Hepatocyte (in vitro differentiated cells): ENCODE measurements around the gene MINAR1. TPM values are rescaled to one million over a fixed set of nuclear protein-coding genes. Genes with fewer than 3 reads are reported as not detected.

Experiments
- DNase-seq: peaks from one replicate; pipeline ENCODE4 v3.0.0-alpha.2; 2016; ENCODE audit warnings: low spot score
- H2AFZ ChIP-seq: fragments of 200-600 bp; sonication (generic); 2 replicates; pipeline ENCODE4 v1.6.0; 2016; ENCODE audit warnings: antibody characterized with exemption, mild to moderate bottlenecking
- H3K27ac ChIP-seq: fragments of 200-600 bp; sonication (generic); 2 replicates; pipeline ENCODE4 v1.5.1; 2016; ENCODE audit warnings: mild to moderate bottlenecking
- H3K27me3 ChIP-seq: fragments of 200-600 bp; sonication (generic); 2 replicates; pipeline ENCODE4 v1.6.1; 2016
- H3K36me3 ChIP-seq: fragments of 200-600 bp; sonication (generic); replicated peaks from 2 replicates; pipeline ENCODE4 v1.5.1; 2016; ENCODE audit warnings: low read depth; ENCODE audit not compliant: insufficient read depth
- H3K4me1 ChIP-seq: fragments of 200-600 bp; sonication (generic); 2 replicates; pipeline ENCODE4 v1.5.1; 2016; ENCODE audit warnings: mild to moderate bottlenecking, moderate library complexity; ENCODE audit not compliant: insufficient read depth
- H3K4me2 ChIP-seq: fragments of 200-600 bp; sonication (generic); 2 replicates; pipeline ENCODE4 v1.6.0; 2016
- H3K4me3 ChIP-seq: fragments of 200-600 bp; sonication (generic); 2 replicates; pipeline ENCODE4 v1.5.1; 2016; ENCODE audit warnings: mild to moderate bottlenecking
- H3K79me2 ChIP-seq: fragments of 200-600 bp; sonication (generic); 2 replicates; pipeline ENCODE4 v1.6.0; 2017; ENCODE audit warnings: mild to moderate bottlenecking
- H3K9me2 ChIP-seq: fragments of 200-600 bp; sonication (generic); replicated peaks from 2 replicates; pipeline ENCODE4 v1.6.0; 2017; ENCODE audit warnings: mild to moderate bottlenecking; ENCODE audit not compliant: insufficient read depth
- H3K9me3 ChIP-seq: fragments of 200-600 bp; sonication (generic); 2 replicates; pipeline ENCODE4 v1.5.1; 2016; ENCODE audit warnings: low read depth, mild to moderate bottlenecking
- H4K20me1 ChIP-seq: fragments of 200-600 bp; sonication (generic); 2 replicates; pipeline ENCODE4 v1.6.0; 2016; ENCODE audit warnings: mild to moderate bottlenecking; ENCODE audit not compliant: insufficient read depth, poor library complexity, severe bottlenecking
- EZH2 ChIP-seq: fragments of 200-600 bp; sonication (generic); IDR thresholded peaks from 2 replicates; pipeline ENCODE4 v1.6.1; 2016; ENCODE audit warnings: antibody characterized with exemption, mild to moderate bottlenecking, borderline replicate concordance
- EZH2phosphoT487 ChIP-seq: fragments of 200-600 bp; sonication (generic); IDR thresholded peaks from one replicate; pipeline ENCODE4 v1.6.1; 2018; ENCODE audit warnings: antibody characterized with exemption, mild to moderate bottlenecking, low read depth, moderate library complexity; ENCODE audit not compliant: unreplicated experiment, severe bottlenecking
- WGBS: methylation state at CpG from one replicate; pipeline ENCODE4 v1.1.6; 2016; ENCODE audit warnings: low lambda C conversion rate; ENCODE audit errors: missing lambda C conversion rate; 5-methylcytosine and 5-hydroxymethylcytosine counted together
- polyA plus RNA-seq: library from polyadenylated mRNA; unstranded; fragments of >200 nt; fragmentation: Nextera tagmentation; extraction: Ambion mirVana; gene quantifications from 2 replicates; pipeline ENCODE4 v1.2.1, GENCODE V29; 2016
- total RNA-seq: library from RNA; depleted of rRNA; stranded (reverse); fragments of >200 nt; gene quantifications from 2 replicates; pipeline ENCODE4 v1.2.3, GENCODE V29; 2014
- TF ChIP-seq, protein P1 (sequence below): fragments of 200-600 bp; sonication (generic); IDR thresholded peaks from 2 replicates; pipeline ENCODE4 v1.5.1; 2016; ENCODE audit warnings: antibody characterized with exemption, mild to moderate bottlenecking; ENCODE audit not compliant: poor library complexity

MINAR1 gene
- total and polyA plus RNA-seq, 2 experiments from 2014 or later: 0.10 to 1.3 TPM

DNA sequence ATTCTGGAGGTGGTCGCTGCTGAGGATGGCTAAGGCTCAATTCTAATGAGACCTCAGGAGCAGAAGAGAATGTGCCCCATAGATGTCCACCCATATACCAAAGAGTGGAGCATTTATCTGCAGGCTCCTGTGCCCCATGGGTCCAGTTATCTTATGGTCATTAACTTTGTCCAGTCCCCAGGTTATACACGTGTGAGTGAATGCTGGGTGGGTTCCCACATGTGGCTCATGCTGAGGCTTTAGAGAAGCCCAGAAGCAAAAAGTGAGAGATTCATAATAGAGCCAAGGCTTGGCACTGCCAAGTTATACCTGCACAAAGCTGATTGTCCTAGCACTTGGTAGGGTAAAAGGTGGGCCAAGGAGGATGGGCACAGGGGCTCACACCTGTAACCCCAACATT lies 30.0 kb upstream of the MINAR1 start:
- Histone ChIP-seq H2AFZ (no peak overlapping the region), H3K9me3 (no peaks in the 10 kb centered on the region), H3K4me2 (no peak overlapping the region), H3K4me3 (no peak overlapping the region), H3K9me2 (no peaks in the 10 kb centered on the region), H3K27ac (no peak overlapping the region), H3K79me2 (no peaks in the 10 kb centered on the region), H3K4me1 (no peaks in the 10 kb centered on the region), H3K27me3 (no peaks in the 10 kb centered on the region), H3K36me3 (no peaks in the 10 kb centered on the region), H4K20me1 (no peaks in the 10 kb centered on the region)
- DNase-seq: no peak
- WGBS: 95% methylated on average over 2 of the region's 2 CpGs
- no peak for TF ChIP-seq EZH2phosphoT487
- TF ChIP-seq, protein P1, sequence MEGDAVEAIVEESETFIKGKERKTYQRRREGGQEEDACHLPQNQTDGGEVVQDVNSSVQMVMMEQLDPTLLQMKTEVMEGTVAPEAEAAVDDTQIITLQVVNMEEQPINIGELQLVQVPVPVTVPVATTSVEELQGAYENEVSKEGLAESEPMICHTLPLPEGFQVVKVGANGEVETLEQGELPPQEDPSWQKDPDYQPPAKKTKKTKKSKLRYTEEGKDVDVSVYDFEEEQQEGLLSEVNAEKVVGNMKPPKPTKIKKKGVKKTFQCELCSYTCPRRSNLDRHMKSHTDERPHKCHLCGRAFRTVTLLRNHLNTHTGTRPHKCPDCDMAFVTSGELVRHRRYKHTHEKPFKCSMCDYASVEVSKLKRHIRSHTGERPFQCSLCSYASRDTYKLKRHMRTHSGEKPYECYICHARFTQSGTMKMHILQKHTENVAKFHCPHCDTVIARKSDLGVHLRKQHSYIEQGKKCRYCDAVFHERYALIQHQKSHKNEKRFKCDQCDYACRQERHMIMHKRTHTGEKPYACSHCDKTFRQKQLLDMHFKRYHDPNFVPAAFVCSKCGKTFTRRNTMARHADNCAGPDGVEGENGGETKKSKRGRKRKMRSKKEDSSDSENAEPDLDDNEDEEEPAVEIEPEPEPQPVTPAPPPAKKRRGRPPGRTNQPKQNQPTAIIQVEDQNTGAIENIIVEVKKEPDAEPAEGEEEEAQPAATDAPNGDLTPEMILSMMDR: no peak
- no peak for TF ChIP-seq EZH2

GRCh38 chr15:79403501-79403900 lies 28.6 kb upstream of the MINAR1 start:
- Histone ChIP-seq H3K27me3 (no peaks in the 10 kb centered on the region), H3K79me2 (no peaks in the 10 kb centered on the region), H4K20me1 (no peaks in the 10 kb centered on the region), H3K9me2 (no peaks in the 10 kb centered on the region), H2AFZ (no peak overlapping the region), H3K36me3 (no peaks in the 10 kb centered on the region), H3K27ac (no peak overlapping the region), H3K9me3 (no peaks in the 10 kb centered on the region), H3K4me2 (no peak overlapping the region), H3K4me1 (no peaks in the 10 kb centered on the region), H3K4me3 (no peak overlapping the region)
- 92% methylated on average over 4 of the region's 4 CpGs for WGBS
- no peak for DNase-seq
- no peak for TF ChIP-seq EZH2
- TF ChIP-seq, protein P1: no peak
- TF ChIP-seq EZH2phosphoT487: no peak

DNA sequence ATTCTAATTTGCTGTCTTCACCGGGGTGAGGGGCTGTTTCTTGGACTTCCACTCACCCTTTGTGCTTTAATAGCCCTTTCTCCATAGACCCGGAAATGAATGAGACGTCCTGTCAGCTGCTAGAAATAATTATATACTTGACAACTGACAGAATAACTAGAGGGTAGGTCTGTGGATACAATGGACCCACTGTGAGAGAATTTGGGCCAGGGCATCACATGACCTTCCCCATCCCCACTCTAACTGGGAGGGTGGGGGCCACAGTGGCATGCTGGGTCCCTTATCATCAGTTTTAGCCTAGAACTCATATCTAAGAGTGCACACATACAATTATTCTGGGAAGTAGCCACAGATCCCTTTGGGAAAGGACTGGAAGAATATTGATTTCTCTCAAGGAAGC lies 25.9 kb upstream of the MINAR1 start:
- Histone ChIP-seq H3K4me2 (no peak overlapping the region), H4K20me1 (no peaks in the 10 kb centered on the region), H3K27me3 (no peaks in the 10 kb centered on the region), H3K36me3 (no peaks in the 10 kb centered on the region), H2AFZ (no peak overlapping the region), H3K27ac (no peak overlapping the region), H3K9me2 (no peaks in the 10 kb centered on the region), H3K9me3 (no peaks in the 10 kb centered on the region), H3K79me2 (no peaks in the 10 kb centered on the region), H3K4me1 (no peaks in the 10 kb centered on the region), H3K4me3 (no peak overlapping the region)
- no peak for DNase-seq
- no peak for TF ChIP-seq EZH2phosphoT487
- TF ChIP-seq, protein P1: no peak
- no peak for TF ChIP-seq EZH2
- 72% methylated on average over 3 of the region's 3 CpGs for WGBS

GRCh38 chr15:79408041-79408440 lies 24.1 kb upstream of the MINAR1 start:
- H3K9me3 ChIP-seq: no peaks in the 10 kb centered on the region
- H3K4me1 ChIP-seq: no peaks in the 10 kb centered on the region
- H3K27ac ChIP-seq: no peak overlapping the region
- H3K4me2 ChIP-seq: no peak overlapping the region
- H3K79me2 ChIP-seq: no peaks in the 10 kb centered on the region
- no peaks in the 10 kb centered on the region for H4K20me1 ChIP-seq
- TF ChIP-seq EZH2phosphoT487 (no peak), EZH2 (no peak)
- TF ChIP-seq, protein P1: no peak
- no peak overlapping the region for H2AFZ ChIP-seq
- H3K9me2 ChIP-seq: no peaks in the 10 kb centered on the region
- 63% methylated on average over 5 of the region's 5 CpGs for WGBS
- no peaks in the 10 kb centered on the region for H3K36me3 ChIP-seq
- DNase-seq: peak; percentile 13
- H3K4me3 ChIP-seq: no peak overlapping the region
- no peaks in the 10 kb centered on the region for H3K27me3 ChIP-seq
